Activated CD4-positive, alpha-beta T cell treated with anti-CD3 and anti-CD28 coated beads, Interleukin-2, amount 10 ng/mL, durations not matched to agents 24 days and 14 days (primary cell): ENCODE data around the gene CBLB. TPM values are rescaled to one million over a fixed set of nuclear protein-coding genes. Genes with fewer than 3 reads are reported as not detected.

Source experiments
- DNase-seq: peaks from one replicate; pipeline ENCODE4 v3.0.0; 2022
- H3K27ac Mint-ChIP-seq: one replicate; pipeline ENCODE4 v1.8.0; 2022; ENCODE audit warnings: mild to moderate bottlenecking, mixed read lengths
- H3K27me3 Mint-ChIP-seq: one replicate; pipeline ENCODE4 v1.8.0; 2022; ENCODE audit warnings: mixed read lengths
- H3K36me3 Mint-ChIP-seq: one replicate; pipeline ENCODE4 v1.8.0; 2022; ENCODE audit warnings: low read depth, mild to moderate bottlenecking, mixed read lengths
- H3K4me1 Mint-ChIP-seq: one replicate; pipeline ENCODE4 v1.8.0; 2021; ENCODE audit warnings: mixed read lengths
- H3K4me3 Mint-ChIP-seq: one replicate; pipeline ENCODE4 v1.8.0; 2022; ENCODE audit warnings: mild to moderate bottlenecking, moderate library complexity, mixed read lengths
- H3K9me3 Mint-ChIP-seq: one replicate; pipeline ENCODE4 v1.8.0; 2021; ENCODE audit warnings: mixed read lengths
- intact Hi-C: fragments of 100-400 bp; cut with micrococcal nuclease; formaldehyde crosslinking; loops from one replicate; pipeline ENCODE4 v1.15.1; 2023
- total RNA-seq: library from RNA; stranded (reverse); gene quantifications from 2 replicates; pipeline ENCODE4 v1.2.3, GENCODE V29; 2022

The CBLB gene
- total RNA-seq, 1 donor from 2014 or later, result 183 TPM

DNA sequence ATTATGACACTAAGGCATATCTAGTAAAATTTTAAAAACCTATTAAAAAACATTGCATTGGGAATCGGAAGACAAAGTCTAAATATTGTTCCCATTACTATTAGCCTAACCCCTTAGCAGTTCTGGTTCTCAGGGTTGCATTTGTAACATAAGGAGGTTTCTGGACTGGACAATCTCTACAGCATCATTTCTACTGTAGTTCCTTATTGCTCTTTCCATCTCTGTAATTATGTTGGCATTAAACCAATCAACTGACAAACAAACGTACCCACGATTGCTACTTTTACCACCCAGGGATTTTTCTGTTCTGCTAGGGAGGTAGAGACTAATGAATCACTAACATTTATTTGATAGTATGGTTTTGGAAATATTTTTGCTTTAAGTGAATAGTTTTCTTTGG is 190.8 kb downstream of the CBLB start:
- Mint-ChIP-seq H3K27me3 (no peaks in the 10 kb centered on the region), H3K4me1 (peaks cover 25% of the 10 kb centered on the region), H3K4me3 (no peak overlapping the region), H3K27ac (no peak overlapping the region), H3K9me3 (peaks cover 21% of the 10 kb centered on the region), H3K36me3 (peaks cover 76% of the 10 kb centered on the region)
- intact Hi-C loops, result no loop called here
- DNase-seq, result no peak

DNA sequence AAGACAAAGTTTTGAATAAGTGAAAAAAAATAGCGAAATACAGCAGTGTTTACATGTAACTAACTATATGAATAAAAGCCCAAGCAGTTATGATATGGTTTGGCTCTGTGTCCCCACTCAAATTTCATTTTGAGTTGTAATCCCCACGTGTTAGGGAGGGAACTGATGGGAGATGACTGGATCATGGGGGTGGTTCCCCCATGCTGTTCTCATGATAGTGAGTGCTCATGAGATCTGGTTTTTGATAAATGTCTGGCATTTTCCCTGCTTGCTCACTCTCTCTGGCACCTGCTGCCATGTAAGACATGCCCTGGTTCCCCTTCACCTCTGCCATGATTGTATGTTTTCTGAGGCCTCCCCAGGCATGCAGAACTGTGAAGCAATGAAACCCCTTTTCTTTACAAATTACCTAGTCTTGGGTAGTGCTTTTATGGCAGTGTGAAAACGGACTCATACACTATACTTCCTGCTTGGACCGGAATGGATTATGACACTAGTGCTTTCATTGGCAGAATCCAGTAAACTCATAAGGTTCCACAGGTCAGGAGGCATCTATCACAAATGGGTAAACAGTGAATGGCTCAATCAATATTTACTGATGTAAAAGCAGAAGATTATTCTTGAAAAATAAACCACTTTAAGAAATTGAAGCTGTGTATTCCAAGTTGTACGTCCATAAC is 192.1 kb downstream of the CBLB start:
- Mint-ChIP-seq H3K4me1 (peaks cover 26% of the 10 kb centered on the region), H3K9me3 (peaks cover 24% of the 10 kb centered on the region), H3K27ac (peak overlapping the region; percentile 89), H3K27me3 (no peaks in the 10 kb centered on the region), H3K4me3 (no peak overlapping the region), H3K36me3 (peaks cover 74% of the 10 kb centered on the region)
- intact Hi-C loops, result loop anchor here (1.0 to 2.0 kb wide), 11 partner anchors 70 to 748 kb away; no protein-coding TSS in a partner anchor
- DNase-seq, result peak; percentile 48

DNA sequence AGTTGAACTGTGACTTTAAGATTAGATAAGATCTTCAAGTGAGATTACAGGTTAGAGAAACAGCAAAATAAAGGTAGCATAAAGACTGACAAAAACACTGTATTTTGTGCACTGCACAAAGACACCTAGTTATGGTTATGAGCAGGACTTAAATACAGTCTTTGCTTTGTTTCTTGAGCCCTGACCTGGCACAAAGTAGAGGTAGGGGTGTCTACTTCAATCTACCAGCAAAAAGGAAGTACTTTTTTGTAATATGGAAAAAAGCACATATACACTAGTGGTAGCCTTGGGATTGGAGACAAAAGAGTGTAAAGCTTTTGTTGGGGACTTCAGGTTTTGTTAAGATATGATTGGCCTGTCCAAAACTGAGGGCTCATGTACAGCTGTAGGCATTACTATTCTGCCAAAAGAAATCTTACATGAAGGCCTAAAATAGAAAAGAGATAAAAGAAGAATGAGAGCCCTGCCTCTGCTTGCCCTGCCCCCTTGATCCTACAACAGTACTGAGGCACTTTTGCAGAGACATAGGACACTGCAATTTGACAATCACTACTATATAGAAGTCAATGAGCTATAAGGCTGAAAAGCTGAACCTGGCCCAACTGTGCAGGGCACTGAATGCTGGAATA is 194.3 kb downstream of the CBLB start:
- Mint-ChIP-seq H3K4me1 (peaks cover 24% of the 10 kb centered on the region), H3K36me3 (peaks cover 69% of the 10 kb centered on the region), H3K27ac (no peak overlapping the region), H3K4me3 (no peak overlapping the region), H3K9me3 (peaks cover 21% of the 10 kb centered on the region), H3K27me3 (no peaks in the 10 kb centered on the region)
- DNase-seq, result no peak
- intact Hi-C loops, result no loop called here

DNA sequence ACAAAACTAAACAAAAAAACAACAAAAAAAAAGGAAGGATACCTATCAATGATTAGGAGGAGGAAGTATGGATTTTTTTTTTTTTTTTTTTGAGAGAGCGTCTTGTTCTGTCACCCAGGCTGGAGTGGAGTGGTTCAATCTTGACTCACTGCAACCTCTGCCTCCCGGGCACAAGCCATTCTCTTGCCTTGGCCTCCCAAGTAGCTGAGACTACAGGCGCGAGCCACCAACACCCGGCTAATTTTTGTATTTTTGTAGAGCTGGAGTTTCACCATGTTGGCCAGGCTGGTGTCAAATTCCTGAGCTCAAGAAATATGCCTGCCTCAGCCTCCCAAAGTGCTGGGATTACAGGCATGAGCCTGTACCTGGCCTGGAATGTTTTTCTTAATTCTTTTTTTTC is 195.8 kb downstream of the CBLB start:
- intact Hi-C loops, result no loop called here

DNA sequence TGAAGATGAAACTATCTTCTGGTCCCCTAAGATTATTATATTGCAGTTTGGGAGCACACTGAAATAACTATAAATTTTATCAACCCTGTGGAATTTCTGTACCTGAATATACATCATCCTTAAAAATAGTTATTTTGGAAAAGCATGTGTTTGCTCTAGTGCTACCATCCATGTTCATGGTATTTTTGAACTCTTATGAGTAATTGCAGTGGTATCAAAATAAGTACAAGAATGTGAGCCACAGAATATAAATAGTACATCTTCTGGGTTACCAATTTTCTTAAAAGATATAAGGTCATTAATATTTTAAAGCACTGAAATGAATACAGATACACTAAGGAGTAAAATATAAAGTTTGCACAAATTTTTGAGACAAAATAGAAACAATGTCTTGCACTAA is 206.5 kb downstream of the CBLB start:
- DNase-seq, result no peak
- H3K4me3 Mint-ChIP-seq, result no peak overlapping the region
- no peaks in the 10 kb centered on the region for H3K27me3 Mint-ChIP-seq
- H3K4me1 Mint-ChIP-seq, result peaks cover 3% of the 10 kb centered on the region
- intact Hi-C loops, result no loop called here
- no peaks in the 10 kb centered on the region for H3K9me3 Mint-ChIP-seq
- H3K36me3 Mint-ChIP-seq, result peaks cover 58% of the 10 kb centered on the region
- no peak overlapping the region for H3K27ac Mint-ChIP-seq

More for the DNA sequence above, 195.8 kb downstream of the CBLB start:
- DNase-seq, result no peak
- H3K27me3 Mint-ChIP-seq, result no peaks in the 10 kb centered on the region
- peaks cover 70% of the 10 kb centered on the region for H3K36me3 Mint-ChIP-seq
- no peak overlapping the region for H3K4me3 Mint-ChIP-seq
- H3K27ac Mint-ChIP-seq, result no peak overlapping the region
- H3K4me1 Mint-ChIP-seq, result peaks cover 21% of the 10 kb centered on the region
- peaks cover 21% of the 10 kb centered on the region for H3K9me3 Mint-ChIP-seq

DNA sequence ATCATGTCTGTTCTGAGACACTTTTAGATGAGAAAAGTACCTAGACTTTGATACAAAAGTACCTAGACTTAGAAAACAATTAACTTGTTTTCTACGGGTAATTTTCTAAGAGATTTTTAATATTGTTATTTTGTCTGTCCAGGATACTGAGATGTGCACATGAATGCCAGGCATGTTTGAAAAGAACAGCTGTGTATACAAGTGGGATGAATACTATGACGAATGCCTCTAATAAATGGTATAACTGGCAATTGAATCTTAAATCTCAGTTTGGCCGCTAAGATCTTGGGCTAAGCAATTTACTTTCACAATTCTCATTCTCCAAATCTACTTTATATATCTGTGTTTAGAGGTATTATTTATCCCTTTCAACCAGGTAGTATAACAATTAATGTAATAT is 207.4 kb downstream of the CBLB start:
- no peaks in the 10 kb centered on the region for H3K9me3 Mint-ChIP-seq
- peaks cover 5% of the 10 kb centered on the region for H3K4me1 Mint-ChIP-seq
- H3K4me3 Mint-ChIP-seq, result no peak overlapping the region
- no peak for DNase-seq
- intact Hi-C loops, result no loop called here
- peaks cover 59% of the 10 kb centered on the region for H3K36me3 Mint-ChIP-seq
- H3K27me3 Mint-ChIP-seq, result no peaks in the 10 kb centered on the region
- no peak overlapping the region for H3K27ac Mint-ChIP-seq

DNA sequence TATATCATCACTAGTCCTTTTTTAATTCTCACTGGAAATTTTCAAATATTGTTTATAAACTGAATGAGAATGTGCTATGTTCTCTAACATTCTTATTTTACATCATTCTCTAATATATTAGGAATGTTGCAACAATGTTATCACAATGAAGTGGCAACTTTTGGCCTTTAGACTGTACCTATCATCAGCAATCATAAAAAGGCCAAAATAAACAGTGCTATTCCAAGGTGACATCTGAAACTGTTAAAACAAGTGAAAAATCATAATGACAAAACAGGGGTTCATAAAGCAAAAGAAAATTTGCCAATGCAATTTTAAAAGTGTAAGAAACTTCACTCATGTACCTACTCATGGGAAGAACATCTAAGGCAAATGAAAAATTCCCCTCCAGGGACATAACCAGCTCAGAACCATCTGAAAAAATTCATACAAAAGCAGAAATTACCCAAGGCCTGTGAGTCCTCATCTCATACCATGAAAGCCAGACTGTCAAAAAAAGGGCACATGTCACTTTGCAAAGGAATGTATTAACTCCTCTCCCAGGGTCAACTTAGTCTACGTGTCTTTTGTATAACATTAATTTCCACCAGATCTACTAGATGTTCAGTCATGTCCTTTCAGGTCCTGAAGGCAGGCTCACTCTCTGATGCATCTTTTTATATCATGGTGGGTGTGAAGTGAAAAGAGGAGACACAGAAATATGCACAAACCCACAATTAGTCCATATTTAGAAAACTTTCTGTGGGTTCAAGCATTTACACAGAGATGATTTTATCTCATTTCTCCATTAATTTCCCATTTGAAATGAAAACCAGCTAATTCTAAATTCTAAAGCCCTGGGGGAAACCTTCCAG is 211.9 kb downstream of the CBLB start:
- Mint-ChIP-seq H3K27ac (no peak overlapping the region), H3K27me3 (no peaks in the 10 kb centered on the region), H3K4me3 (no peak overlapping the region), H3K9me3 (no peaks in the 10 kb centered on the region), H3K4me1 (peaks cover 2% of the 10 kb centered on the region), H3K36me3 (peaks cover 44% of the 10 kb centered on the region)
- intact Hi-C loops, result no loop called here
- DNase-seq, result no peak

DNA sequence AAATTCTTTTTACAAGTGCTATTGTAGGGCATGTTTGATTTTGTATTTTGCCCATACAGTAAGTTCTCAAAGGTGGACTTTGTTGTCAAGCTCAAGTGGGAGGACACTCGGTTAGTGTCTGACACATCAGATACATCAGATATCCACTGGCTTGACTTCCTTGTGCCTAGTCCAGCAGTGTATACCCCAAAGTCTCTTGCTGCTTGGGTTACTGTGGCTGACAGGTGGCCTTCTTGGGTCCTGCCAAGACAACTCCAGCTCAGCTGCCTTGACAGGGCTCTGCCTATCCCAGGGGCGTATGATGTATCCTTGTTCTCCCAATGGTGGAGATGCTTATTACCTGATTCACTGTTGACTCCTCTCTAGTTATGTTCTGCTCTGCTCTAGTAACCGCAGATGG is 214.9 kb downstream of the CBLB start:
- Mint-ChIP-seq H3K27me3 (peaks cover 3% of the 10 kb centered on the region), H3K36me3 (peaks cover 26% of the 10 kb centered on the region), H3K4me3 (no peak overlapping the region), H3K27ac (no peak overlapping the region), H3K4me1 (peaks cover 2% of the 10 kb centered on the region), H3K9me3 (no peaks in the 10 kb centered on the region)
- no peak for DNase-seq
- intact Hi-C loops, result no loop called here

DNA sequence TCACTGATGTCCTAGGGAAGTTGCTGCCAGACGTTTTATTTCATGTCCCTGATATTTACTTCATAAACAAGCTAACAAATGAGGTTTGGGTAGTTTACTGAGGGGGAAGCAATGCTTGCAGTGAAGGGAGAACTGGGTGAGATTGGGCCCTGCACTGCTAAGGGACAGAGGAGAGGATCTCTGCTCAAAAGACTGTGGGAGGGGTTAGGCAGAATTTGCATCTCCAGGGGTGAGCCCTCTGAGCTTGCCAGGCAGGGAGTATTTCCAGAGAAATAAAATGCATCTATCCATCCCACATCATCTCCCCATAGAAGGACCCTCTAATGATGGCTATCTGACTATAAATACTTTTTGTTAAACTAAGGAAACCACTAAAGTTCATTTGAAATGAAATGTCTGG is 215.6 kb downstream of the CBLB start:
- no peak for DNase-seq
- Mint-ChIP-seq H3K27ac (no peak overlapping the region), H3K36me3 (peaks cover 19% of the 10 kb centered on the region), H3K4me1 (peaks cover 2% of the 10 kb centered on the region), H3K4me3 (no peak overlapping the region), H3K9me3 (no peaks in the 10 kb centered on the region), H3K27me3 (peaks cover 3% of the 10 kb centered on the region)
- intact Hi-C loops, result no loop called here

DNA sequence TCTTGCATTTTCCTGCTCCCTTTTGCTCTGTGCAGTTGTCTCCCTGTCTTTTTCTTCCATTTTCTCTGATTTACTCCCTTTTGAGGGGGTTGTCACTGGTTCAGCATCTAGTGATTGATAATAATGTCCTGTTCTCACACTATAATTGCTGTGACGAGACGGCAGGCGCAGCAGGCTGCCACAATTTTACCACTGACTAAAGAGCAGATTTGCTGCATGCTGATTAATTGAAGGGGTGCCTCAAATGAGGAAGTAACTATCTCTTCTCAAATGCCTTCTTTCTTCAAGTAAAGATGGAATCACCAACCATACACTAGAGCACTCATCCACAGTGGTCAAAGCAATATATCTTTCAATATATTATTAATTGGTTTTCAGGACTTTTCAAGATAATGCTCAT is 219.3 kb downstream of the CBLB start:
- H3K4me1 Mint-ChIP-seq, result no peaks in the 10 kb centered on the region
- no peak overlapping the region for H3K27ac Mint-ChIP-seq
- H3K36me3 Mint-ChIP-seq, result peaks cover 2% of the 10 kb centered on the region
- peaks cover 3% of the 10 kb centered on the region for H3K27me3 Mint-ChIP-seq
- H3K4me3 Mint-ChIP-seq, result no peak overlapping the region
- no peak for DNase-seq
- H3K9me3 Mint-ChIP-seq, result peaks cover 5% of the 10 kb centered on the region
- intact Hi-C loops, result no loop called here

DNA sequence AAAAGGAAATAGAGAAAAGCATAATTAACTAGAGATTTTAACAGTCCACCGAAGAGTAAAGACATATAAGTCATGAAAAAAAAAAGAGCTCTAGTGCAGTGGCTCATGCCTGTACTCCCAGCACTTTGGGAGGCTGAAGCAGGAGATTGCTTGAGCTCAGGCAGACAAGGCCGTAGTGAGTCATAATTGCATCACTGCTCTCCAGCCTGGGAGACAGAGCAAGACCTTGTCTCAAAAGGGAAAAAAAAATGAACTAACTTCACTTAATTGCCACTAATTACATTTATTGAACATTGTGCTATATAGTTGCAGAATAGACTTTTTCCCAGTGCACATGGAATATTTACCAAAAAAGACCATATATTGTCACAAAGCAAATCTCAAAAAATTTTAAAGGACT is 221.8 kb downstream of the CBLB start:
- DNase-seq, result no peak
- no peak overlapping the region for H3K27ac Mint-ChIP-seq
- peaks cover 5% of the 10 kb centered on the region for H3K27me3 Mint-ChIP-seq
- H3K9me3 Mint-ChIP-seq, result peaks cover 11% of the 10 kb centered on the region
- H3K4me1 Mint-ChIP-seq, result no peaks in the 10 kb centered on the region
- H3K4me3 Mint-ChIP-seq, result no peak overlapping the region
- H3K36me3 Mint-ChIP-seq, result no peaks in the 10 kb centered on the region
- intact Hi-C loops, result no loop called here

DNA sequence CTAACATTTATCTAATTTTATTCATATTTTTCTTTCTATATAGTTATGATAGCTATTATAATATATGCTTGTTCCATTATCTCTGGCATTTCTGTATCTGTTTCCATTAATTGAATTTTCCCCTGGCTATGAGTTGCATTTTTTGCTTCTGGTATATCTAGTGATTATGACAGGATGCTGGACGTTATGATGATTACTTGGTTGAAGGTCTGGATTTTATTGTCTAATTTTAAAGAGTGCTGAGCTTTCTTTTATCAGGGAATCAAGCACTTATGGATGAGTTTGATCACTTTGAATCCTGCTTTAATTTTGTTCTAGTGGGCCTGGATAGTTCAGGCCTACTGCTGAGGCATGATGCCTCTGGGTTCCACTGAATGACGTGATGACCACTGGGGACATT is 229.7 kb downstream of the CBLB start:
- no peak overlapping the region for H3K27ac Mint-ChIP-seq
- H3K4me1 Mint-ChIP-seq, result no peaks in the 10 kb centered on the region
- peaks cover 8% of the 10 kb centered on the region for H3K9me3 Mint-ChIP-seq
- H3K27me3 Mint-ChIP-seq, result peaks cover 2% of the 10 kb centered on the region
- intact Hi-C loops, result no loop called here
- DNase-seq, result no peak
- no peaks in the 10 kb centered on the region for H3K36me3 Mint-ChIP-seq
- H3K4me3 Mint-ChIP-seq, result no peak overlapping the region

DNA sequence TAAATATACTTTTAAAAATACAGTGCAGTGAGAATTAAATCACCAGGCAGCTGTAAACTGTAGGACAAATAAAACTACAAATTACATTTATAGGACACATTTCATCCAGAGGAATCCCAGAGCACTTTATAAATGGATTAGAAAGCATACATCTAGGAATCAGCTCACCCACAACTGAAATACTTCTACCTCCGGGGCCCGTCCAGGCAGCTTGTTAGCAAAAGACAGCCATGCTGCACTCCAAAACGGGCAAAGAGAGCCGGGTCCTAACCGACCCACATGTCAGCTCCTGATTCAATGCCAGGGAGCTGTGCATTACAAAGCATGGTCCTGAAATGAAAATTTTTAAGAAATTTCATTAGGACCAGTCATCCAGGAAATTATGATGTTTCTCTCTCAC is 234.1 kb downstream of the CBLB start:
- H3K27me3 Mint-ChIP-seq, result peaks cover 3% of the 10 kb centered on the region
- no peak overlapping the region for H3K4me3 Mint-ChIP-seq
- no peak for DNase-seq
- H3K27ac Mint-ChIP-seq, result no peak overlapping the region
- no peaks in the 10 kb centered on the region for H3K36me3 Mint-ChIP-seq
- intact Hi-C loops, result no loop called here
- H3K9me3 Mint-ChIP-seq, result peaks cover 3% of the 10 kb centered on the region
- no peaks in the 10 kb centered on the region for H3K4me1 Mint-ChIP-seq

DNA sequence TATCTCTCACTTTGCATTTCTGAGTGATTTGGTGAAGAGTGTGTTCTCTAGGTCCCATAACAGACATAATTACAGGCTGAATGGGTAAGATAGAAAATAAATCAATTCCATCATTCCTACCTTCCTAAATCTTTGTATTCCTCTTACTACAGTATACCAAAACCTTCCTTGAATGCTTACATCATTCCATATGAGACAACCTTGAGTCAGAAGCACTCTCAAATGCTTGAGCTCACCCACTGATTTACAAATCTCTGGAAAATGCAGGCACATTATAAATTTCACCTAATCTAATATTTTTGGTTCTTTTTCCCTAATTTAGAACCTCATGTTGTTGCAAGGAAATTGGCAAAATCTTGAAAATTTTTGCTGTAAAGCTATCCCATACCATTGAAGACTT is 239.1 kb downstream of the CBLB start:
- DNase-seq, result no peak
- Mint-ChIP-seq H3K4me3 (no peak overlapping the region), H3K9me3 (peaks cover 3% of the 10 kb centered on the region), H3K27me3 (peaks cover 3% of the 10 kb centered on the region), H3K4me1 (no peaks in the 10 kb centered on the region), H3K36me3 (no peaks in the 10 kb centered on the region), H3K27ac (no peak overlapping the region)
- intact Hi-C loops, result no loop called here
